GM23338 (cell line): ENCODE results near the gene SMOC2. TPM values are rescaled to one million over a fixed set of nuclear protein-coding genes. Genes with fewer than 3 reads are reported as not detected.

Experiments
- ATAC-seq: fragments of 200-7000 bp; cut with Tn5 transposase; 3 replicates; pipeline ENCODE4 v1.9.1; 2020
- DNase-seq: peaks from one replicate; pipeline ENCODE4 v3.0.0-alpha.2; 2015; ENCODE audit warnings: low spot score
- H2AFZ ChIP-seq: fragments of 200-600 bp; sonication (generic); 2 replicates; pipeline ENCODE4 v1.8.0; 2016; ENCODE audit warnings: antibody characterized with exemption, mild to moderate bottlenecking, moderate library complexity
- H3F3A ChIP-seq: fragments of 200-600 bp; sonication (generic); replicated peaks from 2 replicates; pipeline ENCODE4 v1.8.0; 2017; ENCODE audit warnings: antibody characterized with exemption, mixed run types, low read depth
- H3K27ac ChIP-seq: fragments of 200-600 bp; sonication (generic); 2 replicates; pipeline ENCODE4 v1.6.1; 2016; ENCODE audit warnings: low read depth
- H3K27me3 ChIP-seq: fragments of 200-600 bp; sonication (generic); 2 replicates; pipeline ENCODE4 v1.8.0; 2016; ENCODE audit warnings: mild to moderate bottlenecking, mixed run types, moderate library complexity; ENCODE audit not compliant: insufficient read depth
- H3K36me3 ChIP-seq: fragments of 200-600 bp; sonication (generic); 2 replicates; pipeline ENCODE4 v1.8.0; 2016; ENCODE audit warnings: mild to moderate bottlenecking; ENCODE audit not compliant: insufficient read depth
- H3K4me1 ChIP-seq: fragments of 200-600 bp; sonication (generic); 2 replicates; pipeline ENCODE4 v1.8.0; 2016; ENCODE audit warnings: mild to moderate bottlenecking, moderate library complexity; ENCODE audit not compliant: insufficient read depth
- H3K4me2 ChIP-seq: fragments of 200-600 bp; sonication (generic); 2 replicates; pipeline ENCODE4 v1.7.1; 2017; ENCODE audit warnings: mixed run types
- H3K4me3 ChIP-seq: fragments of 200-600 bp; sonication (generic); 2 replicates; pipeline ENCODE4 v1.6.1; 2016; ENCODE audit warnings: mixed run types
- H3K79me2 ChIP-seq: fragments of 200-600 bp; sonication (generic); replicated peaks from 2 replicates; pipeline ENCODE4 v1.8.0; 2017; ENCODE audit warnings: mild to moderate bottlenecking; ENCODE audit not compliant: insufficient read depth
- H3K9me2 ChIP-seq: fragments of 200-600 bp; sonication (generic); 2 replicates; pipeline ENCODE4 v1.8.0; 2017; ENCODE audit not compliant: insufficient read depth
- H4K20me1 ChIP-seq: fragments of 200-600 bp; sonication (generic); replicated peaks from 2 replicates; pipeline ENCODE4 v1.8.0; 2017; ENCODE audit warnings: mild to moderate bottlenecking; ENCODE audit not compliant: insufficient read depth
- H3K27ac Mint-ChIP-seq: 2 replicates; pipeline ENCODE4 v1.8.0; 2020; ENCODE audit warnings: inconsistent platforms, mild to moderate bottlenecking, moderate library complexity, mixed read lengths
- H3K27me3 Mint-ChIP-seq: 3 replicates; pipeline ENCODE4 v1.8.0; 2022; ENCODE audit warnings: low read depth, mild to moderate bottlenecking, moderate library complexity, mixed read lengths, inconsistent platforms; ENCODE audit not compliant: insufficient read depth, poor library complexity
- H3K36me3 Mint-ChIP-seq: 3 replicates; pipeline ENCODE4 v1.8.0; 2021; ENCODE audit warnings: low read depth, mild to moderate bottlenecking, inconsistent platforms, moderate library complexity, mixed read lengths
- H3K4me1 Mint-ChIP-seq: 3 replicates; pipeline ENCODE4 v1.8.0; 2020; ENCODE audit warnings: mild to moderate bottlenecking, inconsistent platforms, mixed read lengths
- H3K4me3 Mint-ChIP-seq: 3 replicates; pipeline ENCODE4 v1.8.0; 2021; ENCODE audit warnings: moderate library complexity, mild to moderate bottlenecking, inconsistent platforms, mixed read lengths
- H3K9me3 Mint-ChIP-seq: 3 replicates; pipeline ENCODE4 v1.8.0; 2020; ENCODE audit warnings: moderate library complexity, mild to moderate bottlenecking, inconsistent platforms, mixed read lengths
- CREB1 ChIP-seq: fragments of 250-450 bp; sonication (Bioruptor Pico); IDR thresholded peaks from 2 replicates; pipeline ENCODE4 v1.5.0; 2020; ENCODE audit warnings: low read depth, mild to moderate bottlenecking, moderate library complexity
- CTCF ChIP-seq, 2 experiments: fragments of 200-600 bp in 1 of 2; sonication (generic) in 1 of 2; conservative IDR thresholded peaks; 2 replicates each; pipeline versions ENCODE4 v1.5.1 to v1.6.1; 2016 to 2017; ENCODE audit warnings: antibody characterized with exemption in 2 of 2, low read depth in 2 of 2, mild to moderate bottlenecking in 2 of 2, moderate library complexity in 1 of 2
- ETS1 ChIP-seq: IDR thresholded peaks from 2 replicates; pipeline ENCODE4 v1.6.1; 2016; ENCODE audit warnings: antibody characterized with exemption
- EZH2 ChIP-seq: fragments of 200-600 bp; sonication (generic); IDR thresholded peaks from one replicate; pipeline ENCODE4 v1.8.0; 2017; ENCODE audit warnings: antibody characterized with exemption, mild to moderate bottlenecking, low read depth; ENCODE audit not compliant: unreplicated experiment
- EZH2phosphoT487 ChIP-seq: fragments of 200-600 bp; sonication (generic); IDR thresholded peaks from one replicate; pipeline ENCODE4 v1.8.1; 2018; ENCODE audit warnings: antibody characterized with exemption; ENCODE audit not compliant: unreplicated experiment
- JUNB ChIP-seq: IDR thresholded peaks from one replicate; pipeline ENCODE4 v1.6.1; 2016; ENCODE audit warnings: antibody characterized with exemption; ENCODE audit not compliant: unreplicated experiment
- NANOG ChIP-seq: IDR thresholded peaks from 2 replicates; pipeline ENCODE4 v1.6.1; 2016; ENCODE audit warnings: antibody characterized with exemption, borderline replicate concordance
- POLR2AphosphoS5 ChIP-seq: IDR thresholded peaks from 2 replicates; pipeline ENCODE4 v1.6.1; 2016; ENCODE audit warnings: antibody characterized with exemption, low read depth
- REST ChIP-seq: IDR thresholded peaks from one replicate; pipeline ENCODE4 v1.6.1; 2018; ENCODE audit warnings: antibody characterized with exemption; ENCODE audit not compliant: unreplicated experiment
- STAT1 ChIP-seq: IDR thresholded peaks from one replicate; pipeline ENCODE4 v1.6.1; 2016; ENCODE audit warnings: antibody characterized with exemption; ENCODE audit not compliant: unreplicated experiment
- ZNF114 ChIP-seq: fragments of 250-450 bp; sonication (Bioruptor Pico); IDR thresholded peaks from 2 replicates; pipeline ENCODE4 v1.5.0; 2020; ENCODE audit warnings: mild to moderate bottlenecking, moderate library complexity
- ZNF331 ChIP-seq: fragments of 250-450 bp; sonication (Bioruptor Pico); IDR thresholded peaks from 2 replicates; pipeline ENCODE4 v1.5.0; 2020; ENCODE audit warnings: low read depth, mild to moderate bottlenecking, moderate library complexity
- ZNF462 ChIP-seq: fragments of 250-450 bp; sonication (Bioruptor Pico); IDR thresholded peaks from 2 replicates; pipeline ENCODE4 v1.5.0; 2020; ENCODE audit warnings: mild to moderate bottlenecking, moderate library complexity
- polyA plus RNA-seq: library from polyadenylated mRNA; unstranded; fragments of >200 nt; fragmentation: Nextera tagmentation; extraction: Ambion mirVana; gene quantifications from 2 replicates; pipeline ENCODE4 v1.2.1, GENCODE V29; 2016
- total RNA-seq: library from RNA; depleted of rRNA; stranded (reverse); fragments of >200 nt; shearing (Covaris generic); gene quantifications from 2 replicates; pipeline ENCODE4 v1.2.3, GENCODE V29; 2014

SMOC2 gene
- total and polyA plus RNA-seq, 2 experiments from 2014 or later: 4.3 to 6.5 TPM

- no peak overlapping the region for H3K27ac ChIP-seq
- no peaks in the 10 kb centered on the region for H3K36me3 ChIP-seq
- H3K4me3 Mint-ChIP-seq: no peak overlapping the region
- no peaks in the 10 kb centered on the region for H3F3A ChIP-seq
- H3K4me3 ChIP-seq: no peak overlapping the region
- H3K4me2 ChIP-seq: no peak overlapping the region
- no peaks in the 10 kb centered on the region for H3K9me3 Mint-ChIP-seq
- peaks cover 3% of the 10 kb centered on the region for H3K27me3 Mint-ChIP-seq
- DNase-seq: no peak
- no peaks in the 10 kb centered on the region for H3K9me2 ChIP-seq
- H3K27ac Mint-ChIP-seq: no peak overlapping the region
- no peaks in the 10 kb centered on the region for H3K27me3 ChIP-seq
- peaks cover 16% of the 10 kb centered on the region for H3K4me1 Mint-ChIP-seq
- no peaks in the 10 kb centered on the region; the same call in 2 of the 3 replicates for H3K36me3 Mint-ChIP-seq
- TF ChIP-seq ZNF114 (CRISPR knock-in tag) (no peak), ETS1 (no peak), ZNF462 (no peak), CTCF (conservative IDR thresholded peaks at IDR 0.05; ENCODE audit: low read depth in 2 of 2) (no peak), EZH2 (no peak), STAT1 (no peak), JUNB (no peak), REST (no peak), POLR2AphosphoS5 (no peak), NANOG (no peak), EZH2phosphoT487 (no peak), ZNF331 (CRISPR knock-in tag) (no peak), CREB1 (CRISPR knock-in tag) (no peak)
- H2AFZ ChIP-seq: no peak overlapping the region
- no peak for ATAC-seq
- no peaks in the 10 kb centered on the region for H3K79me2 ChIP-seq
- H4K20me1 ChIP-seq: no peaks in the 10 kb centered on the region
- H3K4me1 ChIP-seq: no peaks in the 10 kb centered on the region
These were observed 140.7 kb downstream of the SMOC2 start for GRCh38 chr6:168581706-168582105.
